GM23338 (cell line): ENCODE measurements around the gene SWT1. TPM values are rescaled to one million over a fixed set of nuclear protein-coding genes. Genes with fewer than 3 reads are reported as not detected.

Experiments used
- ATAC-seq: fragments of 200-7000 bp; cut with Tn5 transposase; 3 replicates; pipeline ENCODE4 v1.9.1; 2020
- DNase-seq: peaks from one replicate; pipeline ENCODE4 v3.0.0-alpha.2; 2015; ENCODE audit warnings: low spot score
- H2AFZ ChIP-seq: fragments of 200-600 bp; sonication (generic); 2 replicates; pipeline ENCODE4 v1.8.0; 2016; ENCODE audit warnings: antibody characterized with exemption, mild to moderate bottlenecking, moderate library complexity
- H3F3A ChIP-seq: fragments of 200-600 bp; sonication (generic); replicated peaks from 2 replicates; pipeline ENCODE4 v1.8.0; 2017; ENCODE audit warnings: antibody characterized with exemption, mixed run types, low read depth
- H3K27ac ChIP-seq: fragments of 200-600 bp; sonication (generic); 2 replicates; pipeline ENCODE4 v1.6.1; 2016; ENCODE audit warnings: low read depth
- H3K27me3 ChIP-seq: fragments of 200-600 bp; sonication (generic); 2 replicates; pipeline ENCODE4 v1.8.0; 2016; ENCODE audit warnings: mild to moderate bottlenecking, mixed run types, moderate library complexity; ENCODE audit not compliant: insufficient read depth
- H3K36me3 ChIP-seq: fragments of 200-600 bp; sonication (generic); 2 replicates; pipeline ENCODE4 v1.8.0; 2016; ENCODE audit warnings: mild to moderate bottlenecking; ENCODE audit not compliant: insufficient read depth
- H3K4me1 ChIP-seq: fragments of 200-600 bp; sonication (generic); 2 replicates; pipeline ENCODE4 v1.8.0; 2016; ENCODE audit warnings: mild to moderate bottlenecking, moderate library complexity; ENCODE audit not compliant: insufficient read depth
- H3K4me2 ChIP-seq: fragments of 200-600 bp; sonication (generic); 2 replicates; pipeline ENCODE4 v1.7.1; 2017; ENCODE audit warnings: mixed run types
- H3K4me3 ChIP-seq: fragments of 200-600 bp; sonication (generic); 2 replicates; pipeline ENCODE4 v1.6.1; 2016; ENCODE audit warnings: mixed run types
- H3K79me2 ChIP-seq: fragments of 200-600 bp; sonication (generic); replicated peaks from 2 replicates; pipeline ENCODE4 v1.8.0; 2017; ENCODE audit warnings: mild to moderate bottlenecking; ENCODE audit not compliant: insufficient read depth
- H3K9me2 ChIP-seq: fragments of 200-600 bp; sonication (generic); 2 replicates; pipeline ENCODE4 v1.8.0; 2017; ENCODE audit not compliant: insufficient read depth
- H4K20me1 ChIP-seq: fragments of 200-600 bp; sonication (generic); replicated peaks from 2 replicates; pipeline ENCODE4 v1.8.0; 2017; ENCODE audit warnings: mild to moderate bottlenecking; ENCODE audit not compliant: insufficient read depth
- H3K27ac Mint-ChIP-seq: 2 replicates; pipeline ENCODE4 v1.8.0; 2020; ENCODE audit warnings: inconsistent platforms, mild to moderate bottlenecking, moderate library complexity, mixed read lengths
- H3K27me3 Mint-ChIP-seq: 3 replicates; pipeline ENCODE4 v1.8.0; 2022; ENCODE audit warnings: low read depth, mild to moderate bottlenecking, moderate library complexity, mixed read lengths, inconsistent platforms; ENCODE audit not compliant: insufficient read depth, poor library complexity
- H3K36me3 Mint-ChIP-seq: 3 replicates; pipeline ENCODE4 v1.8.0; 2021; ENCODE audit warnings: low read depth, mild to moderate bottlenecking, inconsistent platforms, moderate library complexity, mixed read lengths
- H3K4me1 Mint-ChIP-seq: 3 replicates; pipeline ENCODE4 v1.8.0; 2020; ENCODE audit warnings: mild to moderate bottlenecking, inconsistent platforms, mixed read lengths
- H3K4me3 Mint-ChIP-seq: 3 replicates; pipeline ENCODE4 v1.8.0; 2021; ENCODE audit warnings: moderate library complexity, mild to moderate bottlenecking, inconsistent platforms, mixed read lengths
- H3K9me3 Mint-ChIP-seq: 3 replicates; pipeline ENCODE4 v1.8.0; 2020; ENCODE audit warnings: moderate library complexity, mild to moderate bottlenecking, inconsistent platforms, mixed read lengths
- CREB1 ChIP-seq: fragments of 250-450 bp; sonication (Bioruptor Pico); IDR thresholded peaks from 2 replicates; pipeline ENCODE4 v1.5.0; 2020; ENCODE audit warnings: low read depth, mild to moderate bottlenecking, moderate library complexity
- EZH2 ChIP-seq: fragments of 200-600 bp; sonication (generic); IDR thresholded peaks from one replicate; pipeline ENCODE4 v1.8.0; 2017; ENCODE audit warnings: antibody characterized with exemption, mild to moderate bottlenecking, low read depth; ENCODE audit not compliant: unreplicated experiment
- EZH2phosphoT487 ChIP-seq: fragments of 200-600 bp; sonication (generic); IDR thresholded peaks from one replicate; pipeline ENCODE4 v1.8.1; 2018; ENCODE audit warnings: antibody characterized with exemption; ENCODE audit not compliant: unreplicated experiment
- NANOG ChIP-seq: IDR thresholded peaks from 2 replicates; pipeline ENCODE4 v1.6.1; 2016; ENCODE audit warnings: antibody characterized with exemption, borderline replicate concordance
- STAT1 ChIP-seq: IDR thresholded peaks from one replicate; pipeline ENCODE4 v1.6.1; 2016; ENCODE audit warnings: antibody characterized with exemption; ENCODE audit not compliant: unreplicated experiment
- ZNF331 ChIP-seq: fragments of 250-450 bp; sonication (Bioruptor Pico); IDR thresholded peaks from 2 replicates; pipeline ENCODE4 v1.5.0; 2020; ENCODE audit warnings: low read depth, mild to moderate bottlenecking, moderate library complexity
- ZNF462 ChIP-seq: fragments of 250-450 bp; sonication (Bioruptor Pico); IDR thresholded peaks from 2 replicates; pipeline ENCODE4 v1.5.0; 2020; ENCODE audit warnings: mild to moderate bottlenecking, moderate library complexity
- polyA plus RNA-seq: library from polyadenylated mRNA; unstranded; fragments of >200 nt; fragmentation: Nextera tagmentation; extraction: Ambion mirVana; gene quantifications from 2 replicates; pipeline ENCODE4 v1.2.1, GENCODE V29; 2016
- total RNA-seq: library from RNA; depleted of rRNA; stranded (reverse); fragments of >200 nt; shearing (Covaris generic); gene quantifications from 2 replicates; pipeline ENCODE4 v1.2.3, GENCODE V29; 2014

Gene SWT1
- total and polyA plus RNA-seq, 2 experiments from 2014 or later, result 3.6 to 5.7 TPM

GRCh38 chr1:185241127-185241526, 84.2 kb downstream of the SWT1 start (continued):
- TF ChIP-seq EZH2, result no peak
- TF ChIP-seq CREB1 (CRISPR knock-in tag), result no peak

GRCh38 chr1:185244015-185244747, 87.2 kb downstream of the SWT1 start:
- H3K36me3 Mint-ChIP-seq, result no peaks in the 10 kb centered on the region
- no peak for DNase-seq
- peaks cover under 1% of the 10 kb centered on the region for H3K27me3 Mint-ChIP-seq
- no peaks in the 10 kb centered on the region for H3K79me2 ChIP-seq
- H3F3A ChIP-seq, result no peaks in the 10 kb centered on the region
- no peak overlapping the region for H3K4me2 ChIP-seq
- ATAC-seq, result no peak
- no peaks in the 10 kb centered on the region for H3K9me3 Mint-ChIP-seq
- H3K27me3 ChIP-seq, result no peaks in the 10 kb centered on the region
- no peak overlapping the region for H2AFZ ChIP-seq
- H3K4me1 Mint-ChIP-seq, result peaks cover 2% of the 10 kb centered on the region; the same call in 1 of the 3 replicates
- no peaks in the 10 kb centered on the region for H3K36me3 ChIP-seq
- TF ChIP-seq STAT1, result no peak
- TF ChIP-seq ZNF331 (CRISPR knock-in tag), result no peak
- TF ChIP-seq EZH2phosphoT487, result no peak
- no peak for TF ChIP-seq ZNF462 (CRISPR knock-in tag)
- TF ChIP-seq NANOG, result no peak
- no peak for TF ChIP-seq EZH2
- no peak for TF ChIP-seq CREB1 (CRISPR knock-in tag)
- no peaks in the 10 kb centered on the region for H4K20me1 ChIP-seq
- no peaks in the 10 kb centered on the region for H3K9me2 ChIP-seq
- no peak overlapping the region for H3K27ac ChIP-seq
- H3K4me3 ChIP-seq, result no peak overlapping the region
- H3K27ac Mint-ChIP-seq, result no peak overlapping the region
- peaks cover 2% of the 10 kb centered on the region; the same call in 1 of the 2 replicates for H3K4me1 ChIP-seq
- H3K4me3 Mint-ChIP-seq, result no peak overlapping the region
